ENCODE results near the gene IL24. TPM values are rescaled to one million over a fixed set of nuclear protein-coding genes. Genes with fewer than 3 reads are reported as not detected.

The IL24 gene
- total RNA-seq, 1 donor from 2014 or later, result 5.1 TPM

GRCh38 chr1:206887701-206888100 lies 9.5 kb upstream of the IL24 start:
- intact Hi-C loops (cut with micrococcal nuclease), result no loop called here
- H3K4me1 Mint-ChIP-seq, result peaks cover 33% of the 10 kb centered on the region
- H3K27me3 Mint-ChIP-seq, result peaks cover 8% of the 10 kb centered on the region
- no peak for DNase-seq
- H3K4me3 Mint-ChIP-seq, result no peak overlapping the region
- peaks cover 1% of the 10 kb centered on the region for H3K36me3 Mint-ChIP-seq (ENCODE audit: low read depth)
- no peak overlapping the region for H3K27ac Mint-ChIP-seq
- no peaks in the 10 kb centered on the region for H3K9me3 Mint-ChIP-seq

DNA sequence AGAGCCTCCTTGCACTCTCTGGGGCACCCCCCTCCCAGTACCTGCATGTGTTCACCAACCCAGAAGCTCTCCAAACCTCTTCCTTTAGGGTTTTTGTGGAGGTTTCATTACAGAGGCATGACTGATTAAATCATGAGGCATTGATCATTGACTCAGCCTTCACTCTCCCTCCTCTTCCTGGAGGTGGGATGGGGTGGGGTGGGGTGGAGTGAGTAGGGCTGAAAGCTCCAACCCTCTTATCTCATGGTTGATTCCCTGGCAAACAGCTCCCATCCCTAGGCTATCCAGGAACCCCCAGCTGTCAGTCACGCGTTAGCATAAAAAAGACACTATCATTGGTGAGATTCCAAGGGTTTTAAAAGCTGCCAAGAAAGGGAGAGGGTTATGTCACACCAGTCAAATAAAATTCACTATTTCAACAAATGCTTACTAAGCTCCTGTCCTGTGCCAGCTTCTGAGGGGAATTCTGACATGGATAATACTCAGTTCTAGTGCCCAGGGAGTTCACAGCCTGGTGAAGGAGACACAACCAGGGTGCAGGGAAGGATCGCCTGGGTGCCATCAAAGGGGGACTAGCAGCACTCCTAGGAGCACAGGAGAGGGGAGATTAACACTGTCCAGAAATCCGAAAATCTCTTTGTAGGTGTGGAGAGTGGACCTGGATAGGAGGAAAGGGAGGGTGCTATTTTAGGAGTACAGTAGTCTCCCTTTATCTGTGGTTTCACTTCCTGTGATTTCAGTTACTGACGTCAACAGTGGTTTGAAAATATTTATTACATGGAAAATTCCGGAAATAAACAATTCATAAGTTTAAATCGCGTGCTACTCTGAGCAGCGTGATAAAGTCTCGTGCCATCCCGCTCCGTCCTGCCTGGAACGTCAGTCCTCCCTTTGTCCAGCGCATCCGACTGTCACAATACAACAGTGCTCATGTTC lies 6.8 kb upstream of the IL24 start:
- peaks cover 46% of the 10 kb centered on the region for H3K4me1 Mint-ChIP-seq
- no peaks in the 10 kb centered on the region for H3K9me3 Mint-ChIP-seq
- intact Hi-C loops (cut with micrococcal nuclease), result loop anchor here (2.0 kb wide), 1 partner anchor 16 kb away; no protein-coding TSS in a partner anchor
- H3K4me3 Mint-ChIP-seq, result peak overlapping the region; percentile 45
- peaks cover 3% of the 10 kb centered on the region for H3K27me3 Mint-ChIP-seq
- H3K27ac Mint-ChIP-seq, result peak overlapping the region; percentile 60
- DNase-seq, result no peak
- peaks cover 1% of the 10 kb centered on the region for H3K36me3 Mint-ChIP-seq (ENCODE audit: low read depth)

- Mint-ChIP-seq H3K4me1 (peaks cover 50% of the 10 kb centered on the region), H3K36me3 (ENCODE audit: low read depth) (peaks cover 1% of the 10 kb centered on the region), H3K27ac (peak overlapping the region; percentile 42), H3K27me3 (peaks cover 3% of the 10 kb centered on the region), H3K4me3 (peak overlapping the region; percentile 9), H3K9me3 (no peaks in the 10 kb centered on the region)
- intact Hi-C loops (cut with micrococcal nuclease), result loop anchor here (2.0 kb wide), 1 partner anchor 15 kb away; no protein-coding TSS in a partner anchor
- no peak for DNase-seq
Observed at GRCh38 chr1:206891412-206891811, 5.8 kb upstream of the IL24 start.

- intact Hi-C loops (cut with micrococcal nuclease), result no loop called here
- Mint-ChIP-seq H3K36me3 (ENCODE audit: low read depth) (peaks cover 1% of the 10 kb centered on the region), H3K4me3 (no peak overlapping the region)
Observed at GRCh38 chr1:206892351-206892984, 4.8 kb upstream of the IL24 start.

DNA sequence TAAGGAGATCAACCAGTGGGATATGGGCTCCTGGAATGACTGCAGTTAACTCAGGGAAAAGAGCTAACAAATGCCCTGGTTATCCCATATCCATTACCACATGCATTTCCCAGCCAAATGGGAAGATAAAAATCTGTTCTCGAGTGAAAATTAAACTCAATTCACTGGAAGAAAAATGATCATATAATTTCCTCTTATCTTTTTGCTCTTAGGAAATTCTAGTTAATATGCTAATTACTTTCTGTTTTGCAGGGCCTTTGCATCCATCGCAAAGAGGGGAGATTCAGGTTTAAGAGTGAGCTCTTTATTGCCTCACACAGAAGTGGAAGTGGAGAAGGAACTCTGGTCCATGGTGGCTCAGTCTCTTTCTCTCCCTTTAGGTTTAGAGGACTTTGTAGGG lies 3.9 kb upstream of the IL24 start:
- H3K9me3 Mint-ChIP-seq, result no peaks in the 10 kb centered on the region
- no peaks in the 10 kb centered on the region for H3K27me3 Mint-ChIP-seq
- intact Hi-C loops (cut with micrococcal nuclease), result no loop called here
- no peak for DNase-seq
- peaks cover 60% of the 10 kb centered on the region for H3K4me1 Mint-ChIP-seq
- H3K27ac Mint-ChIP-seq, result no peak overlapping the region
- H3K4me3 Mint-ChIP-seq, result no peak overlapping the region
- peaks cover 1% of the 10 kb centered on the region for H3K36me3 Mint-ChIP-seq (ENCODE audit: low read depth)

More at GRCh38 chr1:206892351-206892984, 4.8 kb upstream of the IL24 start:
- Mint-ChIP-seq H3K27ac (no peak overlapping the region), H3K4me1 (peaks cover 59% of the 10 kb centered on the region), H3K9me3 (no peaks in the 10 kb centered on the region), H3K27me3 (peaks cover under 1% of the 10 kb centered on the region)
- no peak for DNase-seq

DNA sequence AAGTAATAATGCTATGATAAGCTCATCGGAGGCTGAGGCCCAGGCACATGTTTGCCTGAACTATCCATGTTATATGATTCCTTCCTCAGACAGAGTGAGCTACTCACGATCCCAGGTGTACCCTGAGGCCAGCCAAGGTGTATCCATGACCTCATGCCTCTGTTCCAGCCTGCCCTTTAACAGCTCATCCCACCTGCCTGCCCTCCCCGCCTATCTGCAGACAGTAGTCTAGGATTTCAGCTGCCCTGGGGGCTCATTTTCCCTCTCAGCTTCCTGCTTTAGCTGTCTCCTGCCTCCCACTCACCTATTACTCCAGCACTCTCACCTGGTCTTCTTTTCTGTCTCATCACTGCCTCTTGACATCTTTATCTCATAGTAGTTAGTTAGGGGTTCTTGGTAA lies 1.9 kb upstream of the IL24 start:
- no peaks in the 10 kb centered on the region for H3K27me3 Mint-ChIP-seq
- intact Hi-C loops (cut with micrococcal nuclease), result no loop called here
- no peaks in the 10 kb centered on the region for H3K9me3 Mint-ChIP-seq
- DNase-seq, result no peak
- H3K4me3 Mint-ChIP-seq, result no peak overlapping the region
- H3K4me1 Mint-ChIP-seq, result peaks cover 51% of the 10 kb centered on the region
- peaks cover 3% of the 10 kb centered on the region for H3K36me3 Mint-ChIP-seq (ENCODE audit: low read depth)
- no peak overlapping the region for H3K27ac Mint-ChIP-seq

DNA sequence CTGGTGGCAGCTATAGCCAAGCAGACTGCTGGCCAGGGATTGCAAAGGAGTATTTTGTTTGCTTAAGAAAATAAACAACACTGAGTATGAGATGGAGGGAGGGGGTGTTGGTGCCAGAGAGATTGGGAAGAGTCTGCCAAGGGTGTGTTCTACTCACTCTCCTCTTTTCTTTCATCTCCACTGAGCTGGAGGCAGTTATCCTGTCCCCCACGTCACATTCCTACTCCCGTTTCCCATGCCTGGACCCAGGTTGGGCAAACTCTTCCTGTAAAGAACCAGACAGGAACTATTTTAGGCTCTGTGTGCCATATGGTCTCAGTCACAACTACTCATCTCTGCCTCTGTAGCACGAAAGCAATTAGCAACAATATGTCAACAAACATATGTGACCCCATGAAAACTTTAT lies 1.4 kb upstream of the IL24 start:
- intact Hi-C loops (cut with micrococcal nuclease), result no loop called here
- peaks cover 49% of the 10 kb centered on the region for H3K4me1 Mint-ChIP-seq
- DNase-seq, result no peak
- H3K9me3 Mint-ChIP-seq, result no peaks in the 10 kb centered on the region
- H3K4me3 Mint-ChIP-seq, result no peak overlapping the region
- H3K27me3 Mint-ChIP-seq, result no peaks in the 10 kb centered on the region
- H3K36me3 Mint-ChIP-seq (ENCODE audit: low read depth), result peaks cover 3% of the 10 kb centered on the region
- H3K27ac Mint-ChIP-seq, result peak overlapping the region; percentile 32

DNA sequence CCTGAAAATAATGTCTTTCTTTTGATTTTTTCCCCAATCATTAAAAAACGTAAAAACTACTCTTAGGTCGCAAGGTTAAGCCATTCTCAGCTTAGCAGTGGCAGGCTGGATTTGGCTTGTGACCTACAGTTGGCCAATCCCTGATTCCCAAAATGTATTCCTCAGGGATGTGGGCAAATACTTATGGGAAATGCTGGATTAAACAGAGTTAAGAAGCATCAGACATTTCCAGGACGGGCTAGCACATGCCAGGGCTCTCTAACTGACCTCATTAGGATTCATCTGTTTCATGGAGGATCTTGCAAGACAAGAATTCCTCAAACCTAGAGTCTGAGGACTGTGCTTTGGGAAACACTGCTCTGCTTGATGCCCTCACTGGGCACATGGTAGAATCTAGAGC lies 982 bp upstream of the IL24 start:
- intact Hi-C loops (cut with micrococcal nuclease), result no loop called here

DNA sequence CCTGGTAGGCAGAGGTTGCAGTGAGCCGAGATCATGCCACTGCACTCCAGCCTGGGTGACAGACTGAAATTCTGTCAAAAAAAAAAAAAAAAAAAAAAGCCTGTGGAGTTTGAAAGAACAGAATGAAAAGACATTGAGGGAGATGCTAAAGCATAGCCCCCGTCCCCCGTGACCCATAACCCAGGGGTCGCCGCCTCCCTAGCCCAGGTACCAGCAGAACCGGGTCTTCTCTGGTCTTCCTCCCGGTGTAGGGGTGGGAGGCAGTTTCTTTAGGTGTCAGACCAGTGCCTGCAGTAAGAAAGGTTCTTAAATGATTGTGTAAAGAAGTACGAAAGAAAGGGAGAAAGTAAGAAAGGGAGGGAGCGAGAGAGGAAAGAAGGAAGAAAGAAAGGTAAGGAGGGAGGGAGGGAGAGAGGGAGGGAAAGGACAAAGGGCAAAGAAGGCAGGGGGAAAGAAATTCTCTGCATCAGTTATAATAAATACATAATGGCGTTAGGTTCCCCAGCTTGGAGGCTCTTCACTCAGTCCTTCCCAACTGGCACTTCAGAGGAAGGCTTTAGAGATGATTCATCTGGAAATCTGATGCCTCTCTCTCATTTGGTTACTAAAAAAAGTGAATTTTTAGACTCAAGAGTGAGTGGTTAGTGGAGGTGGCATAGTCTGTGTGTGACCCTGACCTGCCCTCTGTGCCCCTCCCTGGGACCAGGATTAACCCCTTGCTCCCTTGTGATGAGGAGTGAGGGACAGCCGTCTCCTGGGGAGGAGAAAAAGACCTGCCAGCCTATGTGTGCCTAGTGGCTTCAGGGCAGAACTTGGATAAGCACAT lies 1.1 kb downstream of the IL24 start:
- peaks cover 33% of the 10 kb centered on the region for H3K4me1 Mint-ChIP-seq
- no peak for DNase-seq
- no peaks in the 10 kb centered on the region for H3K9me3 Mint-ChIP-seq
- peaks cover 17% of the 10 kb centered on the region for H3K36me3 Mint-ChIP-seq (ENCODE audit: low read depth)
- peak overlapping the region; percentile 44 for H3K27ac Mint-ChIP-seq
- H3K4me3 Mint-ChIP-seq, result peak overlapping the region; percentile 35
- no peaks in the 10 kb centered on the region for H3K27me3 Mint-ChIP-seq
- intact Hi-C loops (cut with micrococcal nuclease), result no loop called here

More for the DNA sequence above, 982 bp upstream of the IL24 start:
- Mint-ChIP-seq H3K4me1 (peaks cover 45% of the 10 kb centered on the region), H3K27ac (peak overlapping the region; percentile 13), H3K27me3 (no peaks in the 10 kb centered on the region), H3K36me3 (ENCODE audit: low read depth) (peaks cover 4% of the 10 kb centered on the region), H3K9me3 (no peaks in the 10 kb centered on the region), H3K4me3 (no peak overlapping the region)
- no peak for DNase-seq

GRCh38 chr1:206898915-206899431 lies 1.7 kb downstream of the IL24 start:
- H3K4me3 Mint-ChIP-seq, result peak overlapping the region; percentile 35
- H3K27ac Mint-ChIP-seq, result peak overlapping the region; percentile 35
- no peak for DNase-seq
- peaks cover 29% of the 10 kb centered on the region for H3K4me1 Mint-ChIP-seq
- no peaks in the 10 kb centered on the region for H3K27me3 Mint-ChIP-seq
- peaks cover 24% of the 10 kb centered on the region for H3K36me3 Mint-ChIP-seq (ENCODE audit: low read depth)
- no peaks in the 10 kb centered on the region for H3K9me3 Mint-ChIP-seq
- intact Hi-C loops (cut with micrococcal nuclease), result no loop called here

DNA sequence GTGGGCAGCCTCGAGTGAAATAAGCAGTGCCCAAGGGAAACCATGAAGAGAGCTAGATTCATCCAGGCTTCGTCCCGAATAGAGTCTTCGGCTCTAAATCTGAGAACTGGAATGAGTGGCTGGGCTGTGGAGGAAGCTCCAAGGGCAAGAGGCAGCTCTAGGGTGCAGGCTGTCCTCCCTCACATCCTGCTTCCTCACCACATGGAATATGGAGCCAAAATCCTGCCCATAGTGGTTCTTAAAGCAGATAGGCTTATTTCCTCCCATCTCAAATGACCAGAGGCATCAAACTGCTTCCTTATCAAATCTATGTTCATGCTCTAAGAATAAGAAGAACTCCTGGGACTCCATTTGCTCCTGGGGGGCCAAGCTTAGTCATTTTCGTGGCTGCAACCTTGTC lies 2.5 kb downstream of the IL24 start:
- Mint-ChIP-seq H3K4me3 (no peak overlapping the region), H3K4me1 (peaks cover 30% of the 10 kb centered on the region), H3K36me3 (ENCODE audit: low read depth) (peaks cover 30% of the 10 kb centered on the region), H3K27me3 (no peaks in the 10 kb centered on the region), H3K9me3 (no peaks in the 10 kb centered on the region), H3K27ac (no peak overlapping the region)
- intact Hi-C loops (cut with micrococcal nuclease), result no loop called here
- DNase-seq, result no peak

DNA sequence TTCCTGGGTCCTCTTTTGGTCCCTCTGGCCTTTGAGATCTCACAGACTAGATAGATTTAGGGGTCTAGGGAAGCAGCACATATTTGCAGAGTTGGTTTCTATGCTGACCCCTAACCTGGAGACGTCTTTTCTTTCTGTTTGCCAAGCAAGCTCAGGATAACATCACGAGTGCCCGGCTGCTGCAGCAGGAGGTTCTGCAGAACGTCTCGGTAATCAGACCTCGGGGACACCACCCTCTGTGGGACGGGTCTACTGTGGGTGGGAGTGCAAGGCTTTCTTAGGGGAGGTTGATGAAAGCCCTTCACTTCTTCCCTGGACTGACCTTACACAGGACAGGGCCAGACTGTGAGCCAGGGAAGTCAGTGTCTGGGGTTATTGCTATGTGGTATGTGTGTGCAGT lies 2.9 kb downstream of the IL24 start:
- no peak for DNase-seq
- peaks cover 35% of the 10 kb centered on the region for H3K36me3 Mint-ChIP-seq (ENCODE audit: low read depth)
- no peaks in the 10 kb centered on the region for H3K27me3 Mint-ChIP-seq
- H3K9me3 Mint-ChIP-seq, result no peaks in the 10 kb centered on the region
- H3K4me3 Mint-ChIP-seq, result no peak overlapping the region
- intact Hi-C loops (cut with micrococcal nuclease), result no loop called here
- peaks cover 35% of the 10 kb centered on the region for H3K4me1 Mint-ChIP-seq
- H3K27ac Mint-ChIP-seq, result no peak overlapping the region

- Mint-ChIP-seq H3K36me3 (ENCODE audit: low read depth) (peaks cover 47% of the 10 kb centered on the region), H3K9me3 (no peaks in the 10 kb centered on the region), H3K4me3 (no peak overlapping the region), H3K27ac (no peak overlapping the region), H3K4me1 (peaks cover 42% of the 10 kb centered on the region), H3K27me3 (no peaks in the 10 kb centered on the region)
- intact Hi-C loops (cut with micrococcal nuclease), result no loop called here
- DNase-seq, result no peak
Observed at GRCh38 chr1:206901944-206902343, 4.7 kb downstream of the IL24 start.
